Measurements from ENCODE around the gene PELI3. TPM values are rescaled to one million over a fixed set of nuclear protein-coding genes. Genes with fewer than 3 reads are reported as not detected.
A peak's percentile ranks its signal among the peaks of the same experiment; 100 is the strongest.
"Not testable (repeated sequence)": the region's sequence is repeated elsewhere in the genome, so short reads cannot be mapped to it uniquely, and the experiment has no call there.

PELI3 gene
- total RNA-seq, 1 donor from 2014 or later = 2.3 TPM

DNA sequence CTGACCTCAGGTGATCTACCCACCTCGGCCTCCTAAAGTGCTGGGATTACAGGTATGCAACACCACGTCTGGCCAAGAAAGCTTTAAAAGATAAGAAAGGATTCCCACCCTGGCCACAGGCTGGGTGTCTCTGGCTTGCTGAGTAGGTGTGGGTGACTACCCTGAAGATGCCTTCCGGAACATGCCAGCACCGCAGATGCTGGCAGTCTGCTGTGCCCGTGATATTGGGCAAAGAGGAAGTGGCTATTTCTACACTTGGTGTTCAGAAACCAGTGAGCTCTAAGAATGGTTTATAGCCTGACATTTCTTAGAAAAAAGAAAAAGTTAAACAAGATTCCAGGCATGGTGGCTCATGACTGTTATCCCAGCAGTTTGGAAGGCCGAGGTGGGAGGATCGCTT is 34.1 kb upstream of the PELI3 start:
- no peaks in the 10 kb centered on the region for H3K27me3 ChIP-seq (ENCODE audit: control insufficient read depth, insufficient read depth, low read length)
- TF ChIP-seq, protein P1, sequence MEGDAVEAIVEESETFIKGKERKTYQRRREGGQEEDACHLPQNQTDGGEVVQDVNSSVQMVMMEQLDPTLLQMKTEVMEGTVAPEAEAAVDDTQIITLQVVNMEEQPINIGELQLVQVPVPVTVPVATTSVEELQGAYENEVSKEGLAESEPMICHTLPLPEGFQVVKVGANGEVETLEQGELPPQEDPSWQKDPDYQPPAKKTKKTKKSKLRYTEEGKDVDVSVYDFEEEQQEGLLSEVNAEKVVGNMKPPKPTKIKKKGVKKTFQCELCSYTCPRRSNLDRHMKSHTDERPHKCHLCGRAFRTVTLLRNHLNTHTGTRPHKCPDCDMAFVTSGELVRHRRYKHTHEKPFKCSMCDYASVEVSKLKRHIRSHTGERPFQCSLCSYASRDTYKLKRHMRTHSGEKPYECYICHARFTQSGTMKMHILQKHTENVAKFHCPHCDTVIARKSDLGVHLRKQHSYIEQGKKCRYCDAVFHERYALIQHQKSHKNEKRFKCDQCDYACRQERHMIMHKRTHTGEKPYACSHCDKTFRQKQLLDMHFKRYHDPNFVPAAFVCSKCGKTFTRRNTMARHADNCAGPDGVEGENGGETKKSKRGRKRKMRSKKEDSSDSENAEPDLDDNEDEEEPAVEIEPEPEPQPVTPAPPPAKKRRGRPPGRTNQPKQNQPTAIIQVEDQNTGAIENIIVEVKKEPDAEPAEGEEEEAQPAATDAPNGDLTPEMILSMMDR (IDR thresholded peaks at IDR 0.05; ENCODE audit: insufficient read depth, low read length, poor library complexity, severe bottlenecking) = no peak
- H3K36me3 ChIP-seq (ENCODE audit: control insufficient read depth, insufficient read depth, low read length) = peaks cover 3% of the 10 kb centered on the region
- no peak for DNase-seq (ENCODE audit: low read depth)
- H3K4me3 ChIP-seq (ENCODE audit: low read depth, low read length) = no peak overlapping the region

DNA sequence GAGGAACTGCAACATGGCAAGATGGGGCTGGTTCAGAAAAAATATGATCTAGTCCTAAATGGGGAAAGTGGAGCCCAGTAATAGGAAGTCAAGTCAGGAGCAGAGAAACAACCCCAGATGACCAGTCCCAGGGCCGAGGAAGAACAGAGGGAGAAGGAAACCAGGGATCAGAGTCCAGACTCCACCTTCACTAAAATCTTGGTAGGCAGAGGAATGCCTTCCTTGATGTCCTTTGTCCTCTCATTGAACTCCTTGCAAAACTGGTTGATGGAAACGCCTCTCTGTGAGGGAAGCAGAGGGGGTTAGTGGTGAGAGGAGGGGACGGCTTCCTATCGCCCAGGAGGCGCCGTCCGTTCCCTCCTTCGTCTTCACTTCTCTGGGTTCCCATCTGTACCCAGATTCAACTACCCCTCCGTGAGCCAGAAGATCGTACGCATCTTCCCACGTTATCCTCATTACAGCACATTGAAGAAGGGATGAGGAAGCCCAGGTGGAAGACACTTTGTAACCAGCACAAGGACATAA is 28.7 kb upstream of the PELI3 start:
- peak overlapping the region; percentile 72 for H3K4me3 ChIP-seq (ENCODE audit: low read depth, low read length)
- H3K36me3 ChIP-seq (ENCODE audit: control insufficient read depth, insufficient read depth, low read length) = peaks cover 3% of the 10 kb centered on the region
- no peaks in the 10 kb centered on the region for H3K27me3 ChIP-seq (ENCODE audit: control insufficient read depth, insufficient read depth, low read length)
- no peak for DNase-seq (ENCODE audit: low read depth)
- TF ChIP-seq, protein P1 (IDR thresholded peaks at IDR 0.05; ENCODE audit: insufficient read depth, low read length, poor library complexity, severe bottlenecking) = no peak

DNA sequence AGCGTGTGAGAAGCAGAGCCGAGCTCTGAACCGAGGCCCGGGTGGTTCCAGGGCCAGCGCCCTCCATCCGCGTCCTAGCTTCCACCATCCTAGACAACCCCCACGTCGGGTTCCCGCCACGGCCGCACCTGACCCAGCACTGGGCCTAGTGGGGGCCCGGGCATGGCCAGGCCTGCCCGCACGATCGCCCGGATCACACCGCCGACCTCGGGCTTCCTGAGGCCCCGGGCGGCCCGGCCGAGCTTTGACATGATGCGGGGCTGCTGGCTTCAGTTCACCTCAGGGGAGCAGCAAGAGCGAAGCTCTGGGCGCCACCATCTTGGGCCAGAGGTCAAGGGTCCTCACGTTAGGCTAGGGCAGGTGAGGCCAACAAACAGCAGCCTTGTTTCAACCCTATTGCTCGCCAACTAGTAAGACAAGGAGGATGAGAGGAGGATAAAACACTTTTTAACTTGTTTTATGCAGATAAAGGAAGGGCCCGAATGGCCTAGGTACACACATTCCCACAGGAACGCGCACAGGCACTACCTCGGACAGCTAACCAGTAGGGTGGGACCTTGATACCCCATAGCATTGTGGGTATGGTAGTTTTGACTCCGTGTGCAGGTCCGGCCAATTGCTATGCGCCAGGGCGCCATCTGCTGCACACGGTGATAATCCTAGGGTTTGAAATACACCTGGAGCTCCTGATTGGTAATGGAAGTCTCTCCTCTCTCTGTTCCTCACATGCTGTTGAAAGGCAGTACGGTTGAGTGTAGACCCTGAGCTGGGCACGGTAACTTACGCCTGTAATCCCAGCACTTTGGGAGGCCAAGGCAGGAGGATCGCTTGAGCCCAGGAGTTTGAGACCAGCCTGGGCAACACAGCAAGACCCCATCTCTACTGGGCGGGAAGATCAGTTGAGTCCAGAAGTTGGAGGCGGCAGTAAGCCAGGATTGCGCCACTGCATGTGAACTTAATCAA is 27.9 kb upstream of the PELI3 start, which contains the start of gene MRPL11:
Gene MRPL11, minus strand, starts transcription at position 345 of the 963 bp plus-strand sequence. Its CDS starts 94 bp downstream, at position 251.
- peak; percentile 70 for DNase-seq (ENCODE audit: low read depth)
- H3K27me3 ChIP-seq (ENCODE audit: control insufficient read depth, insufficient read depth, low read length) = no peaks in the 10 kb centered on the region
- peak within 1 kb of the TSS; percentile 72 for H3K4me3 ChIP-seq (ENCODE audit: low read depth, low read length)
- TF ChIP-seq, protein P1 (IDR thresholded peaks at IDR 0.05; ENCODE audit: insufficient read depth, low read length, poor library complexity, severe bottlenecking) = peak; percentile 72
- H3K36me3 ChIP-seq (ENCODE audit: control insufficient read depth, insufficient read depth, low read length) = peaks cover 3% of the 10 kb centered on the region

DNA sequence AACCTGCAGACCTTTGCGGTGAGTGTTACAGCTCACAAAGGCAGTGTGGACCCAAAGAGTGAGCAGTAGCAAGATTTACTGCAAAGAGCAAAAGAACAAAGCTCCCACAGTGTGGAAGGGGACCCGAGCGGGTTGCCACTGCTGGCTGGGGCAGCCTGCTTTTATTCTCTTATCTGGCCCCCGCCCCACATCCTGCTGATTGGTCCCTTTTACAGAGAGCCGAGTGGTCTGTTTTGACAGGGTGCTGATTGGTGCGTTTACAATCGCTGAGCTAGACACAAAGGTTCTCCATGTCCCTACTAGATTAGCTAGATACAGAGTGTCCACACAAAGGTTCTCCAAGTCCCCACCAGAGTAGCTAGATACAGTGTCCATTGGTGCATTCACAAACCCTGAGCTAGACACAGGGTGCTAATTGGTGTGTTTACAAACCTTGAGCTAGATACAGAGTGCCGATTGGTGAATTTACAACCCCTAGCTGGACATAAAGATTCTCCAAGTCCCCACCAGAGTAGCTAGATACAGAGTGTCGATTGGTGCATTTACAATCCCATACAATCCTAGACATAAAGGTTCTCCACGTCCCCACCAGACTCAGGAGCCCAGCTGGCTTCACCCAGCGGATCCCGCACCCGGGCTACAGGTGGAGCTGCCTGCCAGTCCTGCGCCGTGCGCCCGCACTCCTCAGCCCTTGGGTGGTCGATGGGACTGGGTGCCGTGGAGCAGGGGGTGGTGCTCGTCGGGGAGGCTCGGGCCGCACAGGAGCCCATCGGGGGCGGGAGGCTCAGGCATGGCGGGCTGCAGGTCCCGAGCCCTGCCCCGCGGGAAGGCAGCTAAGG is 26.4 kb upstream of the PELI3 start:
- not testable (repeated sequence) for H3K27me3 ChIP-seq (ENCODE audit: control insufficient read depth, insufficient read depth, low read length); DNase-seq (ENCODE audit: low read depth); H3K36me3 ChIP-seq (ENCODE audit: control insufficient read depth, insufficient read depth, low read length); H3K4me3 ChIP-seq (ENCODE audit: low read depth, low read length)

DNA sequence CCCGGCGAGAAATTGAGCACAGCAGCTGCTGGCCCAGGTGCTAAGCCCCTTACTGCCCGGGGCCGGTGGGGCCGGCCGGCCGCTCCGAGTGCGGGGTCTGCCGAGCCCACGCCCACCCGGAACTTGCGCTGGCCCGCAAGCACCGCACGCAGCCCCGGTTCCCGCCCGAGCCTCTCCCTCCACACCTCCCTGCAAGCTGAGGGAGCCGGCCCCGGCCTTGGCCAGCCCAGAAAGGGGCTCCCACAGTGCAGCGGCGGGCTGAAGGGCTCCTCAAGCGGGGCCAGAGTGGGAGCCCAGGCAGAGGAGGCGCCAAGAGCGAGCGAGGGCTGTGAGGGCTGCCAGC is 25.8 kb upstream of the PELI3 start:
- not testable (repeated sequence) for DNase-seq (ENCODE audit: low read depth); H3K4me3 ChIP-seq (ENCODE audit: low read depth, low read length); H3K27me3 ChIP-seq (ENCODE audit: control insufficient read depth, insufficient read depth, low read length); H3K36me3 ChIP-seq (ENCODE audit: control insufficient read depth, insufficient read depth, low read length)

DNA sequence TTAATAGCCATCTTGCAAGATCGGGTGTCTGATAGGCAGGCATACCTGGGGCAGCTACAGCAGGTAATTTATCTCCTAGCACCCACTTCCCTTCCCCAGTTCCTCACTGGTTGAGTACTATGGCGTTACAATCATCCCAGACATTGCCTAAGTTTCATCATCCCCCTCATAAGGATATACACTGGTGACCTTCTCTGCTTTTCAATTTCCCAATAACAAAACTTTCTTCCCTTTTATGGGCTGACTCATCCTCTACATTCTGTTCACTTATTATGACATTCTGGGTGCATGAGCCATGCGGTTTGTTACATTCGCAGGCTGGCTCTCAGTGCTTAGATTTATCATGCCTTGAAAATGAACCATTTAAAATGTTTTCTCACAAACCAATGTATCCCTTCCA is 23.1 kb upstream of the PELI3 start:
- DNase-seq (ENCODE audit: low read depth) = no peak
- Histone ChIP-seq H3K4me3 (ENCODE audit: low read depth, low read length) (no peak overlapping the region), H3K27me3 (ENCODE audit: control insufficient read depth, insufficient read depth, low read length) (no peaks in the 10 kb centered on the region), H3K36me3 (ENCODE audit: control insufficient read depth, insufficient read depth, low read length) (no peaks in the 10 kb centered on the region)
- TF ChIP-seq, protein P1 (IDR thresholded peaks at IDR 0.05; ENCODE audit: insufficient read depth, low read length, poor library complexity, severe bottlenecking) = no peak
